AG09319 (cell line): Measurements from ENCODE around the gene CXCL9.

Experiments
- DNase-seq: peaks from one replicate; pipeline ENCODE4 v3.0.0-alpha.2; 2010; ENCODE audit warnings: low read depth; ENCODE audit errors: extremely low read depth
- CTCF ChIP-seq: IDR thresholded peaks from 2 replicates; pipeline ENCODE4 v1.5.1; 2011; ENCODE audit warnings: low read depth, mild to moderate bottlenecking, inconsistent platforms, low read length, moderate library complexity

CXCL9 gene

GRCh38 chr4:75997946-75998345 is 9.4 kb downstream of the CXCL9 start:
- TF ChIP-seq CTCF = no peak
- no peak for DNase-seq

- DNase-seq = no peak
- TF ChIP-seq CTCF = no peak
Observed at GRCh38 chr4:75997081-75997480, 10.2 kb downstream of the CXCL9 start.

GRCh38 chr4:75995727-75996126 is 11.6 kb downstream of the CXCL9 start:
- peak; percentile 54 for TF ChIP-seq CTCF
- DNase-seq = no peak

GRCh38 chr4:75992462-75992861 is 14.8 kb downstream of the CXCL9 start:
- TF ChIP-seq CTCF = no peak
- DNase-seq = no peak

- no peak for DNase-seq
- no peak for TF ChIP-seq CTCF
Observed at GRCh38 chr4:75989846-75990528, 17.3 kb downstream of the CXCL9 start.

- peak; percentile 12 for DNase-seq
- TF ChIP-seq CTCF = no peak
Observed at GRCh38 chr4:75985116-75985515, 22.2 kb downstream of the CXCL9 start.

GRCh38 chr4:75980576-75980975 is 26.7 kb downstream of the CXCL9 start:
- no peak for TF ChIP-seq CTCF
- DNase-seq = no peak
